ENCODE data around the gene RHBDD2. TPM values are rescaled to one million over a fixed set of nuclear protein-coding genes. Genes with fewer than 3 reads are reported as not detected.

Gene RHBDD2
- total and polyA plus RNA-seq, 10 of the 15 experiments (the other 5 are each of a cell fraction or from before 2014, with no cell fraction given): 3.9 to 39.8 (median 16.9) TPM

DNA sequence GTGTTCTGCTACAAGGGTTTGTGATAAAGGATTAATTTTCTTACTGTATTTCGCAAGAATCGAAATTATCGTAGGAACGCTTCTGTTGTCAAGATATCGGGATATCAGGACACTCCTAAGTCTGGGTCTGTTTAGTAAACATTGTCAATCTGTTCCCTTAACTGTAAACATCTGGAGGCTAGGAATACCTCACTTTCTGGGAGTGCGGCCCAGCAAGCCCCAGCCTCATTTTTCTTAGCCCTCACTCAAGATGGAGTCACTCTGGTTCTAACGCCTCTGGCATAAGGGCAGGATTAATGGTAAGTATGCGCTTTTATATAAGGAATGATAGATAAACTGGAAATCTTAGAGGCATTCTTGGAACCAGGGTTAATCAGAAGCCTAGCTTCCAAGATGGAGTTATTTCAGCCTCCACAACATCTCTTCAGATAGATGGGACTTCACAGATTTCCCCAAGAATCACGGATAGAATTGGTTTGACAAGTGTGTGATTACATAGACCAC, 35.2 kb upstream of the RHBDD2 start:
- no peak overlapping the region for H2AFZ ChIP-seq (ENCODE audit: control insufficient read depth, low read depth, low read length)
- FAIRE-seq (no peak), DNase-seq (ENCODE audit: low read depth, low spot score) (no peak), ATAC-seq (no peak)
- BruUV-seq (replicated peaks): no TSS peak
- H3K4me2 ChIP-seq (ENCODE audit: control insufficient read depth, insufficient read depth): no peak overlapping the region
- intact Hi-C loops (cut with micrococcal nuclease; ENCODE audit: unreplicated experiment) (no loop called here), in situ Hi-C loops (cut with MboI) (loop anchor here (5.0 kb wide), 1 partner anchor 51 kb away; no protein-coding TSS in a partner anchor)
- peaks cover 12% of the 10 kb centered on the region for H3K4me1 ChIP-seq (ENCODE audit: control insufficient read depth, insufficient read depth, low read length)
- H3K9me3 ChIP-seq (replicated peaks; ENCODE audit: control insufficient read depth, insufficient read depth, low read length): no peaks in the 10 kb centered on the region
- H3K27me3 ChIP-seq (replicated peaks in 1 of 2; ENCODE audit: control insufficient read depth in 2 of 2, insufficient read depth in 2 of 2, low read length in 1 of 2): no peaks in the 10 kb centered on the region
- H3K27ac ChIP-seq (ENCODE audit: control insufficient read depth, insufficient read depth): no peak overlapping the region
- H4K20me1 ChIP-seq (ENCODE audit: control insufficient read depth, insufficient read depth): no peaks in the 10 kb centered on the region
- H3K4me3 ChIP-seq: no peak overlapping the region
- 91% methylated on average over 9 of the region's 9 CpGs for WGBS (ENCODE audit: insufficient coverage, insufficient replicate concordance, low lambda C conversion rate, missing lambda C conversion rate)
- SMC1A ChIA-PET (ENCODE audit: uncharacterized antibody, unreplicated experiment): no interaction called here
- CTCF ChIA-PET: no interaction called here
- RAD21 ChIA-PET (ENCODE audit: unreplicated experiment): interaction anchor here (1.0 kb wide), 1 partner anchor 177 kb away, joined by 4 read pairs; no protein-coding TSS in a partner anchor
- no peaks in the 10 kb centered on the region for H3K79me2 ChIP-seq (ENCODE audit: control insufficient read depth, insufficient read depth, low read length)
- H3K36me3 ChIP-seq (ENCODE audit: control insufficient read depth in 2 of 2, insufficient read depth in 2 of 2, low read length in 1 of 2): no peaks in the 10 kb centered on the region
- POLR2A ChIA-PET: no interaction called here
- no peak overlapping the region for H3K9ac ChIP-seq (ENCODE audit: control insufficient read depth, insufficient read depth, low read length)
- TF ChIP-seq EZH2 (IDR thresholded peaks at IDR 0.05; ENCODE audit: borderline replicate concordance, control insufficient read depth, low read depth, low read length): no peak
- TF ChIP-seq EGR1 (IDR thresholded peaks at IDR 0.05; ENCODE audit: borderline replicate concordance in 1 of 2, low read depth in 2 of 2, low read length in 2 of 2): no peak
- TF ChIP-seq RBBP5 (conservative IDR thresholded peaks at IDR 0.05): no peak
- TF ChIP-seq, protein P1, sequence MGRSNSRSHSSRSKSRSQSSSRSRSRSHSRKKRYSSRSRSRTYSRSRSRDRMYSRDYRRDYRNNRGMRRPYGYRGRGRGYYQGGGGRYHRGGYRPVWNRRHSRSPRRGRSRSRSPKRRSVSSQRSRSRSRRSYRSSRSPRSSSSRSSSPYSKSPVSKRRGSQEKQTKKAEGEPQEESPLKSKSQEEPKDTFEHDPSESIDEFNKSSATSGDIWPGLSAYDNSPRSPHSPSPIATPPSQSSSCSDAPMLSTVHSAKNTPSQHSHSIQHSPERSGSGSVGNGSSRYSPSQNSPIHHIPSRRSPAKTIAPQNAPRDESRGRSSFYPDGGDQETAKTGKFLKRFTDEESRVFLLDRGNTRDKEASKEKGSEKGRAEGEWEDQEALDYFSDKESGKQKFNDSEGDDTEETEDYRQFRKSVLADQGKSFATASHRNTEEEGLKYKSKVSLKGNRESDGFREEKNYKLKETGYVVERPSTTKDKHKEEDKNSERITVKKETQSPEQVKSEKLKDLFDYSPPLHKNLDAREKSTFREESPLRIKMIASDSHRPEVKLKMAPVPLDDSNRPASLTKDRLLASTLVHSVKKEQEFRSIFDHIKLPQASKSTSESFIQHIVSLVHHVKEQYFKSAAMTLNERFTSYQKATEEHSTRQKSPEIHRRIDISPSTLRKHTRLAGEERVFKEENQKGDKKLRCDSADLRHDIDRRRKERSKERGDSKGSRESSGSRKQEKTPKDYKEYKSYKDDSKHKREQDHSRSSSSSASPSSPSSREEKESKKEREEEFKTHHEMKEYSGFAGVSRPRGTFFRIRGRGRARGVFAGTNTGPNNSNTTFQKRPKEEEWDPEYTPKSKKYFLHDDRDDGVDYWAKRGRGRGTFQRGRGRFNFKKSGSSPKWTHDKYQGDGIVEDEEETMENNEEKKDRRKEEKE (IDR thresholded peaks at IDR 0.05): no peak
- TF ChIP-seq, protein P2, sequence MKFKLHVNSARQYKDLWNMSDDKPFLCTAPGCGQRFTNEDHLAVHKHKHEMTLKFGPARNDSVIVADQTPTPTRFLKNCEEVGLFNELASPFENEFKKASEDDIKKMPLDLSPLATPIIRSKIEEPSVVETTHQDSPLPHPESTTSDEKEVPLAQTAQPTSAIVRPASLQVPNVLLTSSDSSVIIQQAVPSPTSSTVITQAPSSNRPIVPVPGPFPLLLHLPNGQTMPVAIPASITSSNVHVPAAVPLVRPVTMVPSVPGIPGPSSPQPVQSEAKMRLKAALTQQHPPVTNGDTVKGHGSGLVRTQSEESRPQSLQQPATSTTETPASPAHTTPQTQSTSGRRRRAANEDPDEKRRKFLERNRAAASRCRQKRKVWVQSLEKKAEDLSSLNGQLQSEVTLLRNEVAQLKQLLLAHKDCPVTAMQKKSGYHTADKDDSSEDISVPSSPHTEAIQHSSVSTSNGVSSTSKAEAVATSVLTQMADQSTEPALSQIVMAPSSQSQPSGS (IDR thresholded peaks at IDR 0.05; ENCODE audit: low read length): no peak
- TF ChIP-seq RAD21 (IDR thresholded peaks at IDR 0.05; ENCODE audit: insufficient read depth, low read depth, low read length): no peak
- TF ChIP-seq POLR2A (IDR thresholded peaks at IDR 0.05; ENCODE audit: low read depth, low read length): no peak
- TF ChIP-seq, protein P3, sequence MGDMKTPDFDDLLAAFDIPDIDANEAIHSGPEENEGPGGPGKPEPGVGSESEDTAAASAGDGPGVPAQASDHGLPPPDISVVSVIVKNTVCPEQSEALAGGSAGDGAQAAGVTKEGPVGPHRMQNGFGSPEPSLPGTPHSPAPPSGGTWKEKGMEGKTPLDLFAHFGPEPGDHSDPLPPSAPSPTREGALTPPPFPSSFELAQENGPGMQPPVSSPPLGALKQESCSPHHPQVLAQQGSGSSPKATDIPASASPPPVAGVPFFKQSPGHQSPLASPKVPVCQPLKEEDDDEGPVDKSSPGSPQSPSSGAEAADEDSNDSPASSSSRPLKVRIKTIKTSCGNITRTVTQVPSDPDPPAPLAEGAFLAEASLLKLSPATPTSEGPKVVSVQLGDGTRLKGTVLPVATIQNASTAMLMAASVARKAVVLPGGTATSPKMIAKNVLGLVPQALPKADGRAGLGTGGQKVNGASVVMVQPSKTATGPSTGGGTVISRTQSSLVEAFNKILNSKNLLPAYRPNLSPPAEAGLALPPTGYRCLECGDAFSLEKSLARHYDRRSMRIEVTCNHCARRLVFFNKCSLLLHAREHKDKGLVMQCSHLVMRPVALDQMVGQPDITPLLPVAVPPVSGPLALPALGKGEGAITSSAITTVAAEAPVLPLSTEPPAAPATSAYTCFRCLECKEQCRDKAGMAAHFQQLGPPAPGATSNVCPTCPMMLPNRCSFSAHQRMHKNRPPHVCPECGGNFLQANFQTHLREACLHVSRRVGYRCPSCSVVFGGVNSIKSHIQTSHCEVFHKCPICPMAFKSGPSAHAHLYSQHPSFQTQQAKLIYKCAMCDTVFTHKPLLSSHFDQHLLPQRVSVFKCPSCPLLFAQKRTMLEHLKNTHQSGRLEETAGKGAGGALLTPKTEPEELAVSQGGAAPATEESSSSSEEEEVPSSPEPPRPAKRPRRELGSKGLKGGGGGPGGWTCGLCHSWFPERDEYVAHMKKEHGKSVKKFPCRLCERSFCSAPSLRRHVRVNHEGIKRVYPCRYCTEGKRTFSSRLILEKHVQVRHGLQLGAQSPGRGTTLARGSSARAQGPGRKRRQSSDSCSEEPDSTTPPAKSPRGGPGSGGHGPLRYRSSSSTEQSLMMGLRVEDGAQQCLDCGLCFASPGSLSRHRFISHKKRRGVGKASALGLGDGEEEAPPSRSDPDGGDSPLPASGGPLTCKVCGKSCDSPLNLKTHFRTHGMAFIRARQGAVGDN (IDR thresholded peaks at IDR 0.05): no peak
- TF ChIP-seq, protein P4, sequence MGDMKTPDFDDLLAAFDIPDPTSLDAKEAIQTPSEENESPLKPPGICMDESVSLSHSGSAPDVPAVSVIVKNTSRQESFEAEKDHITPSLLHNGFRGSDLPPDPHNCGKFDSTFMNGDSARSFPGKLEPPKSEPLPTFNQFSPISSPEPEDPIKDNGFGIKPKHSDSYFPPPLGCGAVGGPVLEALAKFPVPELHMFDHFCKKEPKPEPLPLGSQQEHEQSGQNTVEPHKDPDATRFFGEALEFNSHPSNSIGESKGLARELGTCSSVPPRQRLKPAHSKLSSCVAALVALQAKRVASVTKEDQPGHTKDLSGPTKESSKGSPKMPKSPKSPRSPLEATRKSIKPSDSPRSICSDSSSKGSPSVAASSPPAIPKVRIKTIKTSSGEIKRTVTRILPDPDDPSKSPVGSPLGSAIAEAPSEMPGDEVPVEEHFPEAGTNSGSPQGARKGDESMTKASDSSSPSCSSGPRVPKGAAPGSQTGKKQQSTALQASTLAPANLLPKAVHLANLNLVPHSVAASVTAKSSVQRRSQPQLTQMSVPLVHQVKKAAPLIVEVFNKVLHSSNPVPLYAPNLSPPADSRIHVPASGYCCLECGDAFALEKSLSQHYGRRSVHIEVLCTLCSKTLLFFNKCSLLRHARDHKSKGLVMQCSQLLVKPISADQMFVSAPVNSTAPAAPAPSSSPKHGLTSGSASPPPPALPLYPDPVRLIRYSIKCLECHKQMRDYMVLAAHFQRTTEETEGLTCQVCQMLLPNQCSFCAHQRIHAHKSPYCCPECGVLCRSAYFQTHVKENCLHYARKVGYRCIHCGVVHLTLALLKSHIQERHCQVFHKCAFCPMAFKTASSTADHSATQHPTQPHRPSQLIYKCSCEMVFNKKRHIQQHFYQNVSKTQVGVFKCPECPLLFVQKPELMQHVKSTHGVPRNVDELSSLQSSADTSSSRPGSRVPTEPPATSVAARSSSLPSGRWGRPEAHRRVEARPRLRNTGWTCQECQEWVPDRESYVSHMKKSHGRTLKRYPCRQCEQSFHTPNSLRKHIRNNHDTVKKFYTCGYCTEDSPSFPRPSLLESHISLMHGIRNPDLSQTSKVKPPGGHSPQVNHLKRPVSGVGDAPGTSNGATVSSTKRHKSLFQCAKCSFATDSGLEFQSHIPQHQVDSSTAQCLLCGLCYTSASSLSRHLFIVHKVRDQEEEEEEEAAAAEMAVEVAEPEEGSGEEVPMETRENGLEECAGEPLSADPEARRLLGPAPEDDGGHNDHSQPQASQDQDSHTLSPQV (IDR thresholded peaks at IDR 0.05): no peak
- TF ChIP-seq IRF4 (IDR thresholded peaks at IDR 0.05; ENCODE audit: low read depth, low read length): no peak
- TF ChIP-seq GATAD2B (conservative IDR thresholded peaks at IDR 0.05; ENCODE audit: low read depth): no peak
- TF ChIP-seq CHD1 (IDR thresholded peaks at IDR 0.05; ENCODE audit: low read depth, low read length): no peak

Data from GM12878 (cell line).